Renal pelvis (tissue), 4 donors: ENCODE measurements around the gene BICDL2. TPM values are rescaled to one million over a fixed set of nuclear protein-coding genes. Genes with fewer than 3 reads are reported as not detected.

ENCODE experiments used
- DNase-seq: peaks from one replicate; pipeline ENCODE4 v3.0.0-alpha.2; 2013
- polyA plus RNA-seq, 3 donors: library from polyadenylated mRNA; unstranded; fragments of 120-200 nt; gene quantifications; one replicate each; pipeline ENCODE4 v1.2.1, GENCODE V29; 2013; ENCODE audit not compliant: insufficient read length in 3 of 3

Gene BICDL2
- polyA plus RNA-seq, 3 donors, result 2.5 to 3.9 (median 3.6) TPM

DNA sequence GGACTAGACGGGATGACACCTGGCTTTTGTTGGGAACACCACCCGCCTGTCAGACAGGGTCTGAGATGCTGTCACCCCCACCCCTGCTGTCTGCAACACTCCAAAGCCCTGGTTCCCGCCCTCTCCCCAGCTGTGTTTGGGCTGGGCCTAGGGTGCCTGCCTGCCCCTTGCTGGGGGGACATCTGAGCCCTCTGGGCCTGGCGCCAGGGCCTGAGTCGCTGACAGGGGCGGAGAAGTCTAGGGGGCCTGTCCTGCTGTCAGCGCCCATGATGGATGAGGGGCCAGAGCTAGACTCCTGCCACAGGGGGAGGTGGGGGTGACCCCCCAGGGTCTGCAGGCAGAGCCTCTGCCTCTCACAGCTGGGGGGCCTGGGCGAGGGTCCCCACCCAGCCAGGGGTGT, 48.9 kb downstream of the BICDL2 start:
- DNase-seq, result no peak

GRCh38 chr16:2987286-2987685, 49.5 kb downstream of the BICDL2 start:
- DNase-seq, result no peak

- no peak for DNase-seq
These were observed 50.0 kb downstream of the BICDL2 start for GRCh38 chr16:2986623-2987188.

GRCh38 chr16:2985893-2986355, 50.8 kb downstream of the BICDL2 start:
- no peak for DNase-seq

DNA sequence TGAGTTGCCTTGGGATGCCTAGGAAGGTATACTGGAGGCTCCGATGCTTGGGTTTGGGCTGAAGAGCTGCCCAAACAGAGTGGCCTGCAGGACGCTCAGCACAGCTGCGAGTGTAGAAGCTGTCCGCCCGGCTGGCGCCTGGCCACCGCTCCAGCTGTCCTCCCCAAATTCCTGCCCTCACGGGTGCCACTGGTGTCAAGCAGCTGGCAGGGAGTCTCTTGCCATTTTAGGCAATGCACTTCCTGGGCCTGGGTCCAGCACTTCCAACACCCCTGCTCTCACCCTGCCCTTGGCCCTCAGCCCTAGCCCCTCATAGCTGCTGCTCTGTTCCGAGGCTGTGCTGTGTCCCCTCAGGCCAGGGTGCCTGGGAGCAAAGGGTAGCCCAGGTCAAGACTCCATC, 51.3 kb downstream of the BICDL2 start:
- DNase-seq, result no peak

DNA sequence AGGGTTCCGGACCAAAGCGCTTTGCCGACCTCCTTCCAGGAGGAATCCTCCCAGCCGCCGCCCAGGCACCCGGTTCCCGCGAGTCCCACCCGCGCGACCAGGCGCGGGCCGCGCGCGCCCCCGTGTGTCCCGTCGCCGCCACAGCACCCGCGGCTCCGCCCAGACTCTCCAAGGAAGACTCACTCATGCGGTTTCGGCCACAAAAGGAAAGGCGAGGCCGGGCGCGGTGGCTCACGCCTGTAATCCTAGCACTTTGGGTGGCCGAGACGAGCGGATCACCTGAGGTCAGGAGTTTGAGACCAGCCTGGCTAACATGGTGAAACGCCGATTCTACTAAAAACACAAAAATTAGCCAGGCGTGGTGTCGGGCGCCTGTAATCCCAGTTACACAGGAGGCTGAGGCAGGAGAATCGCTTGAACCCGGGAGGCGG, 53.0 kb downstream of the BICDL2 start:
- DNase-seq, result peak; percentile 75

GRCh38 chr16:2982402-2982801, 54.3 kb downstream of the BICDL2 start:
- no peak for DNase-seq

- DNase-seq, result no peak
These were observed 54.9 kb downstream of the BICDL2 start for GRCh38 chr16:2981899-2982250.

DNA sequence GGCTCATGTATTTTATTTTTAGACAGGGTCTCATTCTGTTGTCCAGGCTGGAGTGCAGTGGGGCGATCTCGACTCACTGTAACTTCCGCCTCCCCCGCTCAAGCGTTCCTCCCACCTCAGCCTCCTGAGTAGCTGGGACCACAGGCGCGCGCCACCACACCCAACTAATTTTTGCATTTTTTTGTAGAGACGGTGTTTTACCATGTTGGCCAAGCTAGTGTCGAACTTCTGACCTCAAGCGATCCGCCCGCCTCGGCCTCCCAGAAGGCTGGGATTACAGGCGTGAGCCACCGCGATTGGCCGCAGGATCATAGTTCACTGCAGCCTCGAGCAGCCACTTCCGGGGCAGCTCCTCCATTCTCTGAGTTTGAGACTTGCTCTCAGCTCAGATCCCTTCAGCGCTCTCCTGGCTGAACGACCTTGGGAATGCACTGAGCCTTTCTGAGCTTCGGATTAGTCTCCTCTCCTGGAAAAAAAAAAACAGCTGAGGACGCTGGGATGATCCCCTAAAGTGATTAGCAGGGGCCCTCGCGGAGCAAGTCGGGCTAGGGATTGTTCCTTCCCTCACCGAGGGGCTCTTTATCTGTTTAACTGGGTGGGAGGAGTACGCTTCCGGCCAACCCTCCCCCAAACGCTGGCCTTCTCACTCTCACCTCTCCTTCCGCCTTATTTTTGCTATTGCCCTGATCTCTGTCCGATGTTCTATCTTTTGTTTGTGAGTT, 55.4 kb downstream of the BICDL2 start:
- DNase-seq, result no peak

DNA sequence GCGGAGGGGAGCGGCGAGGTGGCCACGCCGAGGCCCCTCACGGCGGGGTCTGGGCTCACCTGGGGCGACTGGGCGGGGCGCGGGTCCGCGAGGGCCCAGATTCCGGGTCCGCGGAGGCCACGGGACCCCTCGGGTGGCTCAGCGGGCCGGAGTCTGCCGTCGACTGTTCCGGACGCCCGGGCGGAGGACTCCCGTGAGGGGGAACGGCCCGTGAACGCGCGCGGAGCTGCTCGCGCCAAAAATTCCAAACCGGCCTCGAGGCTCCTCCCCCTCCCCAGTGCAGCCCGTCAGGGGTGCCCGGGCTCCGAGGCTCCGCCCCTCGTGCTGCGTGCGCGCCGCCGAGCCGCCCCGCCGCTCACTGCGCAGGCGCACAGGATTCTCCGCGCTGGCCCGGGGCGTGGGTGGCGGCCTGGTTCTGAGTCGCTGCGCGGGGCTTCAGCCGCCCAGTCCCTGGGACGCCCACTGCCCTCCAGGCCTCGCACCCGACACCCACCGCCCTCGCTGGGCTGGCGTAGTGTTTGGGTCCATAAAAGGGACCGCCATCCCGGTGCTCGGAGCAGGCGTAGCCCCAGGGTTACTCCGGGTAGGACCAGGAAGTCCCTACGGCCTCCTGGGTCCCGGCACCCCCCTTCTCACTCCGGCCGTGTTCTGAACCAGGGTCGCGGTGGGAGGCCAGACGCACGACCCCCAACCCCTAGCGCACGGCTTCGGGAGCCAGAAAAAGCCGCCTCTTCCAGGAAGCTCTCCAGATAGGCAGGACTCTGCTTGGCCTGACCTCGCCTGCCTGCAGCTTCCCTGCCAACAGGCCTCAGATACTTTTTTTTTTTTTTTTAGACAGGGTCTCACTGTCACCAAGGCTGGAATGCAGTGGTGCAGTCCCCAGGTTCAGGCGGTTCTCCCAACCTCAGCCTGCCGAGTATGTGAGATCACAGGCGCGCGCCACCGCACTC, 56.2 kb downstream of the BICDL2 start, which contains the start of gene PKMYT1:
Gene PKMYT1 (minus strand): TSS at position 220 of the 950 bp plus-strand sequence. CDS start 789 bp downstream, outside the sequence.
- peak; percentile 89 for DNase-seq

- DNase-seq, result no peak
These were observed 57.0 kb downstream of the BICDL2 start for GRCh38 chr16:2979669-2980226.

Other genes with a start within 250 kb of the BICDL2 start
- gene PRSS33, start 249.4 kb downstream of the BICDL2 start, polyA plus RNA-seq, result under 1 TPM in 1 of 3 donors, not detected in 2; 0.26 TPM
- not detected for gene PRSS41, start 238.5 kb downstream of the BICDL2 start, polyA plus RNA-seq
- gene PRSS21, start 219.7 kb downstream of the BICDL2 start, polyA plus RNA-seq, result under 1 TPM in 1 of 3 donors, not detected in 2; 0.38 TPM
- under 1 TPM; 0.21 to 0.84 (median 0.43) TPM for gene ZG16B, start 206.6 kb downstream of the BICDL2 start, polyA plus RNA-seq
- gene PRSS22, start 178.8 kb downstream of the BICDL2 start, polyA plus RNA-seq, result 10 to 100 TPM in 1 of 3 donors, 1 to 10 TPM in 2; 8.8 to 13.1 (median 9.2) TPM
- 10 to 100 TPM; 26.6 to 33.2 (median 29.5) TPM for gene FLYWCH2, start 153.7 kb downstream of the BICDL2 start, polyA plus RNA-seq
- gene FLYWCH1, start 125.0 kb downstream of the BICDL2 start, polyA plus RNA-seq, result 10 to 100 TPM; 27.8 to 38.9 (median 32.4) TPM
- gene KREMEN2, start 72.7 kb downstream of the BICDL2 start, polyA plus RNA-seq, result 1 to 10 TPM; 2.5 to 3.6 (median 3.5) TPM
- 10 to 100 TPM in 2 of 3 donors, 1 to 10 TPM in 1; 9.9 to 12.5 (median 12.4) TPM for gene PAQR4, start 67.6 kb downstream of the BICDL2 start, polyA plus RNA-seq
- gene PKMYT1, start 56.5 kb downstream of the BICDL2 start, polyA plus RNA-seq, result 10 to 100 TPM; 15.0 to 23.1 (median 22.8) TPM
- 1 to 10 TPM; 2.8 to 3.4 (median 3.1) TPM for gene CLDN9, start 24.0 kb downstream of the BICDL2 start, polyA plus RNA-seq
- gene CLDN6, start 18.8 kb downstream of the BICDL2 start, polyA plus RNA-seq, result 10 to 100 TPM; 36.5 to 44.7 (median 38.9) TPM
- gene TNFRSF12A, start 16.6 kb downstream of the BICDL2 start, polyA plus RNA-seq, result 10 to 100 TPM; 12.7 to 15.3 (median 14.2) TPM
- gene HCFC1R1, start 13.0 kb downstream of the BICDL2 start, polyA plus RNA-seq, result 10 to 100 TPM; 69.1 to 76.5 (median 71.3) TPM
- gene THOC6, start 12.9 kb downstream of the BICDL2 start, polyA plus RNA-seq, result 10 to 100 TPM; 31.8 to 36.4 (median 35.8) TPM
- gene MMP25, start 9.6 kb upstream of the BICDL2 start, polyA plus RNA-seq, result 1 to 10 TPM; 1.4 to 1.6 (median 1.5) TPM
- gene IL32, start 28.7 kb upstream of the BICDL2 start, polyA plus RNA-seq, result 10 to 100 TPM; 30.4 to 39.9 (median 34.9) TPM
- under 1 TPM; 0.10 to 0.30 (median 0.10) TPM for gene ZSCAN10, start 62.4 kb upstream of the BICDL2 start, polyA plus RNA-seq
- gene ZNF205, start 75.6 kb upstream of the BICDL2 start, polyA plus RNA-seq, result 10 to 100 TPM; 16.2 to 20.3 (median 20.2) TPM
- gene ZNF213, start 98.1 kb upstream of the BICDL2 start, polyA plus RNA-seq, result 10 to 100 TPM; 14.1 to 18.2 (median 16.2) TPM
- not detected for gene OR1F1, start 151.3 kb upstream of the BICDL2 start, polyA plus RNA-seq
- gene ZNF200, start 198.2 kb upstream of the BICDL2 start, polyA plus RNA-seq, result 10 to 100 TPM; 11.5 to 15.0 (median 13.4) TPM
- gene MEFV, start 219.7 kb upstream of the BICDL2 start, polyA plus RNA-seq, result under 1 TPM; 0.20 to 0.38 (median 0.33) TPM
- 10 to 100 TPM; 49.3 to 51.4 (median 49.4) TPM for gene ZNF263, start 246.5 kb upstream of the BICDL2 start, polyA plus RNA-seq